Upper lobe of left lung (tissue), 4 donors: ENCODE data around the gene MVD.

ENCODE experiments used
- POLR2A ChIP-seq, 4 donors: fragments of 450-650 bp; IDR thresholded peaks; one replicate each; pipeline ENCODE4 v1.5.1; 2016 to 2017; ENCODE audit warnings: antibody characterized with exemption in 4 of 4, mild to moderate bottlenecking in 2 of 4
- TF ChIP-seq, protein P1 (sequence below), 6 experiments: fragments of 450-650 bp in 4 of 6; fragments of 200-600 bp in 2 of 6; sonication (generic) in 2 of 6; IDR thresholded peaks; one replicate each; pipeline ENCODE4 v1.5.1; 2016 to 2019; ENCODE audit warnings: antibody characterized with exemption in 6 of 6

DNA sequence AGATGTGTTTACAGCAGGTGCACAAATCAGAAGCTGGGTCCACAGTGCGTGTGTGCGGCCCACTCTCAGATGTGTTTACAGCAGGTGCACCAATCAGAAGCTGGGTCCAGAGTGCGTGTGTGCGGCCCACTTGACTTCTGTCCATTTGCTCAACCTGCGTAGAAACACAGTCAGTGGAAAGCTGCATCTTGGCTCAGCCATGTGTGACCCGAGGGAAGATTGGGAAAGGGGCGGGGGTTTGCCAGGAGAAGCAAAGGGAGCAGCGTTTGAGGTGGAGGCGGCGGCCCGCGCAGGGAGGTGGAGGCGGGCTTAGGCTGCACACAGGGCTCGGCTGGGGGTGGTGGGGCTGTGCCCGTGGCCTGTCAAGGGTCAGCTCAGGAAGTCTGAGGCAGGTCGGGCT is 47.7 kb upstream of the MVD start:
- no peak for TF ChIP-seq POLR2A (IDR thresholded peaks at IDR 0.05)
- TF ChIP-seq, protein P1, sequence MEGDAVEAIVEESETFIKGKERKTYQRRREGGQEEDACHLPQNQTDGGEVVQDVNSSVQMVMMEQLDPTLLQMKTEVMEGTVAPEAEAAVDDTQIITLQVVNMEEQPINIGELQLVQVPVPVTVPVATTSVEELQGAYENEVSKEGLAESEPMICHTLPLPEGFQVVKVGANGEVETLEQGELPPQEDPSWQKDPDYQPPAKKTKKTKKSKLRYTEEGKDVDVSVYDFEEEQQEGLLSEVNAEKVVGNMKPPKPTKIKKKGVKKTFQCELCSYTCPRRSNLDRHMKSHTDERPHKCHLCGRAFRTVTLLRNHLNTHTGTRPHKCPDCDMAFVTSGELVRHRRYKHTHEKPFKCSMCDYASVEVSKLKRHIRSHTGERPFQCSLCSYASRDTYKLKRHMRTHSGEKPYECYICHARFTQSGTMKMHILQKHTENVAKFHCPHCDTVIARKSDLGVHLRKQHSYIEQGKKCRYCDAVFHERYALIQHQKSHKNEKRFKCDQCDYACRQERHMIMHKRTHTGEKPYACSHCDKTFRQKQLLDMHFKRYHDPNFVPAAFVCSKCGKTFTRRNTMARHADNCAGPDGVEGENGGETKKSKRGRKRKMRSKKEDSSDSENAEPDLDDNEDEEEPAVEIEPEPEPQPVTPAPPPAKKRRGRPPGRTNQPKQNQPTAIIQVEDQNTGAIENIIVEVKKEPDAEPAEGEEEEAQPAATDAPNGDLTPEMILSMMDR (IDR thresholded peaks at IDR 0.05): no peak
